HG03342 (cell line): Measurements from ENCODE around the gene HOMER2.
"Not testable (repeated sequence)": the region's sequence is repeated elsewhere in the genome, so short reads cannot be mapped to it uniquely, and the experiment has no call there.

Source experiments
- ATAC-seq: cut with Tn5 transposase; IDR thresholded peaks from one replicate; pipeline ENCODE4 v1.9.1; 2021; ENCODE audit warnings: mild to moderate bottlenecking, moderate library complexity; ENCODE audit not compliant: unreplicated experiment

Gene HOMER2

GRCh38 chr15:82865981-82866380 is 86.5 kb downstream of the HOMER2 start:
- not testable (repeated sequence) for ATAC-seq

GRCh38 chr15:82865581-82865980 is 86.9 kb downstream of the HOMER2 start:
- ATAC-seq = not testable (repeated sequence)

- no peak for ATAC-seq
Measured at GRCh38 chr15:82864967-82865366, 87.6 kb downstream of the HOMER2 start.

- ATAC-seq = no peak
Measured at GRCh38 chr15:82862886-82863285, 89.6 kb downstream of the HOMER2 start.

GRCh38 chr15:82858932-82859331 is 93.6 kb downstream of the HOMER2 start:
- ATAC-seq = no peak

- ATAC-seq = no peak
Measured at GRCh38 chr15:82856397-82857170, 95.9 kb downstream of the HOMER2 start.

- no peak for ATAC-seq
Measured at GRCh38 chr15:82855286-82856100, 97.0 kb downstream of the HOMER2 start.

- no peak for ATAC-seq
Measured at GRCh38 chr15:82854554-82854953, 98.0 kb downstream of the HOMER2 start.

- ATAC-seq = no peak
Measured at GRCh38 chr15:82852941-82853561, 99.5 kb downstream of the HOMER2 start.

GRCh38 chr15:82851981-82852511 is 100.5 kb downstream of the HOMER2 start:
- ATAC-seq = no peak

GRCh38 chr15:82851306-82851850 is 101.1 kb downstream of the HOMER2 start:
- no peak for ATAC-seq

- no peak for ATAC-seq
Measured at GRCh38 chr15:82850731-82851130, 101.8 kb downstream of the HOMER2 start.

- ATAC-seq = no peak
Measured at GRCh38 chr15:82849556-82850512, 102.7 kb downstream of the HOMER2 start.

- no peak for ATAC-seq
Measured at GRCh38 chr15:82848241-82848993, 104.1 kb downstream of the HOMER2 start.

- ATAC-seq = no peak
Measured at GRCh38 chr15:82847703-82848102, 104.8 kb downstream of the HOMER2 start.

GRCh38 chr15:82846621-82847020 is 105.9 kb downstream of the HOMER2 start:
- ATAC-seq = no peak

GRCh38 chr15:82845686-82846085 is 106.8 kb downstream of the HOMER2 start:
- ATAC-seq = no peak

GRCh38 chr15:82843566-82843965 is 109.0 kb downstream of the HOMER2 start:
- ATAC-seq = no peak

- ATAC-seq = no peak
Measured at GRCh38 chr15:82840166-82840565, 112.4 kb downstream of the HOMER2 start.
